ENCODE results near the gene FAIM2.

FAIM2 gene

DNA sequence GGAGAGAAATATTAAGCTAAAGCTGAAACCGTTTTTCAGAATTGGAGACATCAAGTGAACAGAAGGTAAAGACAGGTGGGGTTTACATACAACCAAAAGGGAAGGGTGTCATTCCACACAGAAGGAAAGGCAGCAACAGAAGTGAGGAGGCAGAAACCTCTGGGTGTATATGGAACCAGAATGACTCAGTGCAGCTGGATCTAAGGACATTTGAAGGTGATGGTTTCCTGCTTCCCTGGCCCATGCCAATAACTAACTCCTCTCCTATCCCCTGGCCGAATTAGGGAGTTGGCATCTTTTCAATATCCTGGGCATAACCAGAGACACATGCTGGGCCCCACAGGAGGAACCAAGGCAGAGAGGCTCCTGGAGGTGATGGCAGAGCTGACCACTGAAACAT is 83.9 kb downstream of the FAIM2 start:
- DNase-seq, result no peak

DNA sequence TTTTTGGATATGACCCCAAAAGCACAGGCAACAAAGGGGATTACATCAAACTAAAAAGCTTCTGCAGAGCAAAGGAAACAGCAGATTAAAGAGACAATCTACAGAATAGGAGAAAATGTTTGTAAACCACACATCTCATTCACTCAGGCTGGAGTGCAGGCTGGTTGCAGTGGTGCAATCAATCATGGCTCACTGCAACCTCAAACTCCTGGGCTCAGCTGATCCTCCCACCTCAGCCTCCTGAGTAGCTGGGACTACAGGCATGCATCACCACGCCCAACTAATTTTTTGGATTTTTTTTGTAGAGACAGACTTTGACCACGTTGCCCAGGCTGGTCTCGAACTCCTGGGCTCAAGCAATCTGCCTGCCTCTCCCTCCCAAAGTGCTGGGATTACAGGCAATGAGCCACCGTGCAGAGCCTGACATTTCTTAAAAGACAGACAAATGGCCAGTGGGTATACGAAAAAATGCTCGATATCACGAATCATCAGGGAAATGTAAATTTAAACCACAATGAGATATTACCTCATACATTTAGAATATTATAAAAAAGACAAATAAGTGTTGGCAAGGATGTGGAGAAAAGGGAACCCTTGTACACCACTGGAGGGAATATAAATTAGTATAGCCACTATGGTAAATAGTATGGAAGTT is 85.3 kb downstream of the FAIM2 start:
- no peak for DNase-seq
